ENCODE results near the gene MPND. TPM values are rescaled to one million over a fixed set of nuclear protein-coding genes. Genes with fewer than 3 reads are reported as not detected.

Gene MPND
- total and polyA plus RNA-seq, 2 of the 13 experiments (the other 11 are each of a cell fraction or from before 2014, with no cell fraction given) = 10.8 to 15.8 TPM

DNA sequence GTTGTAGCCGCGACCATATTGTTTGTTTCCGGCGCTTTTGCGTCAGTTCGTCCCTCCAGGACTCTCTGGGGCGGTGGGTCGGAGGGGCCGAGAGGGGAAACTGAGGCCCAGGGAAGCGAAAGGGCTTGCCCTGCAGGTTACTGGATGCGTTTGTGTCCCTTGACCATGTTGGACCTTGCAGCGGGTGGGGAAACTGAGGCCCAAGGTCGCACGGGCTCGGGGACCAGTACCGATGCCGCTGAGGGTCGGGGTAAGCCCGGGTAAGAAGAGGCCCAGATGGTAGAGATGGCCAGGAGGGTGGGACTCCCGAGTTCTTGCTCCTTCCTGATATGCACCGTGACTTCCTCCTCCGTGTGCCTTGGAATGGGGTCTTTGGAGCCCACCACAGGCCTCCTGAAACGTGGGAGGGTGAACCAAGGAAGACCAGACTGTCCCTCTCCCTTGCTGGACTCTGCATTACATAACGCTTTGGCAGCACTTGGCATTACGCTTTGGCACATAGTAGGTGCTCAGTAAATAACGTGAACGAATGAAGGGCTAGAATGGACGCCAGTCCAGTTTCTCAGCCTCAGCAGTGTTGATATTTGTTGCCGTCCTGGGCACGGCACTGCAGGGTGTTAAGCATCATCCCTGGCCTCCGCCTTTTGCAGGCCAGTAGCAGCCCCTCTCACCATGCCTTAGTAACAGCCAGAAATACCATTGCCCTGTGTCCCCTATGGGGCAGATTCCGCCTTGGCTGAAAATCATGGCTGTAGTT lies 59.8 kb downstream of the MPND start (continued):
- TF ChIP-seq, protein P1, sequence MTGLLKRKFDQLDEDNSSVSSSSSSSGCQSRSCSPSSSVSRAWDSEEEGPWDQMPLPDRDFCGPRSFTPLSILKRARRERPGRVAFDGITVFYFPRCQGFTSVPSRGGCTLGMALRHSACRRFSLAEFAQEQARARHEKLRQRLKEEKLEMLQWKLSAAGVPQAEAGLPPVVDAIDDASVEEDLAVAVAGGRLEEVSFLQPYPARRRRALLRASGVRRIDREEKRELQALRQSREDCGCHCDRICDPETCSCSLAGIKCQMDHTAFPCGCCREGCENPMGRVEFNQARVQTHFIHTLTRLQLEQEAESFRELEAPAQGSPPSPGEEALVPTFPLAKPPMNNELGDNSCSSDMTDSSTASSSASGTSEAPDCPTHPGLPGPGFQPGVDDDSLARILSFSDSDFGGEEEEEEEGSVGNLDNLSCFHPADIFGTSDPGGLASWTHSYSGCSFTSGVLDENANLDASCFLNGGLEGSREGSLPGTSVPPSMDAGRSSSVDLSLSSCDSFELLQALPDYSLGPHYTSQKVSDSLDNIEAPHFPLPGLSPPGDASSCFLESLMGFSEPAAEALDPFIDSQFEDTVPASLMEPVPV (CRISPR knock-in tag; IDR thresholded peaks at IDR 0.05) = no peak
- TF ChIP-seq SRSF9 (IDR thresholded peaks at IDR 0.05; ENCODE audit: borderline replicate concordance, insufficient read depth, low read depth, low read length, poor library complexity, severe bottlenecking) (no peak), NR1H2 (CRISPR knock-in tag; IDR thresholded peaks at IDR 0.05; ENCODE audit: borderline replicate concordance, low read depth) (no peak), ZNF101 (CRISPR knock-in tag; IDR thresholded peaks at IDR 0.05; ENCODE audit: borderline replicate concordance, low read depth) (no peak), NBN (conservative IDR thresholded peaks at IDR 0.05) (no peak), HMGA1 (CRISPR knock-in tag; conservative IDR thresholded peaks at IDR 0.05) (no peak), TGIF2 (CRISPR knock-in tag; IDR thresholded peaks at IDR 0.05) (no peak), MBNL3 (CRISPR knock-in tag; conservative IDR thresholded peaks at IDR 0.05) (no peak), MYC (CRISPR knock-in tag; IDR thresholded peaks at IDR 0.05; ENCODE audit: borderline replicate concordance) (no peak), ZNF263 (CRISPR knock-in tag; IDR thresholded peaks at IDR 0.05) (no peak), MAF1 (CRISPR knock-in tag; IDR thresholded peaks at IDR 0.05; ENCODE audit: borderline replicate concordance) (no peak), ZNF431 (CRISPR knock-in tag; IDR thresholded peaks at IDR 0.05; ENCODE audit: borderline replicate concordance, low read depth) (no peak), MIXL1 (CRISPR knock-in tag; IDR thresholded peaks at IDR 0.05) (no peak), POLR2AphosphoS5 (IDR thresholded peaks at IDR 0.05; ENCODE audit: low read depth, low read length) (no peak), RFX3 (CRISPR knock-in tag; IDR thresholded peaks at IDR 0.05) (no peak), NFE2L2 (IDR thresholded peaks at IDR 0.05; ENCODE audit: low read length) (no peak), TRIM24 (CRISPR knock-in tag; IDR thresholded peaks at IDR 0.05) (no peak)
- TF ChIP-seq, protein P2, sequence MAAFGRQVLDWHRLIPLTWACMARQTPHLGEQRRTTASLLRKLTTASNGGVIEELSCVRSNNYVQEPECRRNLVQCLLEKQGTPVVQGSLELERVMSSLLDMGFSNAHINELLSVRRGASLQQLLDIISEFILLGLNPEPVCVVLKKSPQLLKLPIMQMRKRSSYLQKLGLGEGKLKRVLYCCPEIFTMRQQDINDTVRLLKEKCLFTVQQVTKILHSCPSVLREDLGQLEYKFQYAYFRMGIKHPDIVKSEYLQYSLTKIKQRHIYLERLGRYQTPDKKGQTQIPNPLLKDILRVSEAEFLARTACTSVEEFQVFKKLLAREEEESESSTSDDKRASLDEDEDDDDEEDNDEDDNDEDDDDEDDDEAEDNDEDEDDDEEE (CRISPR knock-in tag; IDR thresholded peaks at IDR 0.05) = 0 out of 2 replicates have a peak, but pooled peaks have one; percentile 42
- TF ChIP-seq, protein P3, sequence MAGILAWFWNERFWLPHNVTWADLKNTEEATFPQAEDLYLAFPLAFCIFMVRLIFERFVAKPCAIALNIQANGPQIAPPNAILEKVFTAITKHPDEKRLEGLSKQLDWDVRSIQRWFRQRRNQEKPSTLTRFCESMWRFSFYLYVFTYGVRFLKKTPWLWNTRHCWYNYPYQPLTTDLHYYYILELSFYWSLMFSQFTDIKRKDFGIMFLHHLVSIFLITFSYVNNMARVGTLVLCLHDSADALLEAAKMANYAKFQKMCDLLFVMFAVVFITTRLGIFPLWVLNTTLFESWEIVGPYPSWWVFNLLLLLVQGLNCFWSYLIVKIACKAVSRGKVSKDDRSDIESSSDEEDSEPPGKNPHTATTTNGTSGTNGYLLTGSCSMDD (CRISPR knock-in tag; IDR thresholded peaks at IDR 0.05) = no peak
- TF ChIP-seq, protein P4, sequence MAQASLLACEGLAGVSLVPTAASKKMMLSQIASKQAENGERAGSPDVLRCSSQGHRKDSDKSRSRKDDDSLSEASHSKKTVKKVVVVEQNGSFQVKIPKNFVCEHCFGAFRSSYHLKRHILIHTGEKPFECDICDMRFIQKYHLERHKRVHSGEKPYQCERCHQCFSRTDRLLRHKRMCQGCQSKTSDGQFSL (CRISPR knock-in tag; IDR thresholded peaks at IDR 0.05) = no peak
- TF ChIP-seq, protein P5, sequence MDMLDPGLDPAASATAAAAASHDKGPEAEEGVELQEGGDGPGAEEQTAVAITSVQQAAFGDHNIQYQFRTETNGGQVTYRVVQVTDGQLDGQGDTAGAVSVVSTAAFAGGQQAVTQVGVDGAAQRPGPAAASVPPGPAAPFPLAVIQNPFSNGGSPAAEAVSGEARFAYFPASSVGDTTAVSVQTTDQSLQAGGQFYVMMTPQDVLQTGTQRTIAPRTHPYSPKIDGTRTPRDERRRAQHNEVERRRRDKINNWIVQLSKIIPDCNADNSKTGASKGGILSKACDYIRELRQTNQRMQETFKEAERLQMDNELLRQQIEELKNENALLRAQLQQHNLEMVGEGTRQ (IDR thresholded peaks at IDR 0.05; ENCODE audit: low read depth, low read length) = no peak
- TF ChIP-seq, protein P5 (CRISPR knock-in tag; IDR thresholded peaks at IDR 0.05; ENCODE audit: borderline replicate concordance) = 0 out of 2 replicates have a peak, but pooled peaks have one; percentile 1
- TF ChIP-seq, protein P6, sequence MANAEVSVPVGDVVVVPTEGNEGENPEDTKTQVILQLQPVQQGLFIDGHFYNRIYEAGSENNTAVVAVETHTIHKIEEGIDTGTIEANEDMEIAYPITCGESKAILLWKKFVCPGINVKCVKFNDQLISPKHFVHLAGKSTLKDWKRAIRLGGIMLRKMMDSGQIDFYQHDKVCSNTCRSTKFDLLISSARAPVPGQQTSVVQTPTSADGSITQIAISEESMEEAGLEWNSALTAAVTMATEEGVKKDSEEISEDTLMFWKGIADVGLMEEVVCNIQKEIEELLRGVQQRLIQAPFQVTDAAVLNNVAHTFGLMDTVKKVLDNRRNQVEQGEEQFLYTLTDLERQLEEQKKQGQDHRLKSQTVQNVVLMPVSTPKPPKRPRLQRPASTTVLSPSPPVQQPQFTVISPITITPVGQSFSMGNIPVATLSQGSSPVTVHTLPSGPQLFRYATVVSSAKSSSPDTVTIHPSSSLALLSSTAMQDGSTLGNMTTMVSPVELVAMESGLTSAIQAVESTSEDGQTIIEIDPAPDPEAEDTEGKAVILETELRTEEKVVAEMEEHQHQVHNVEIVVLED (CRISPR knock-in tag; IDR thresholded peaks at IDR 0.05; ENCODE audit: borderline replicate concordance) = 0 out of 2 replicates have a peak, but pooled peaks have one; percentile 18

Measured in HepG2 (cell line).